Globus pallidus (tissue), 1 donor: Measurements from ENCODE around the gene MYMX.
"Not testable (repeated sequence)": the region's sequence is repeated elsewhere in the genome, so short reads cannot be mapped to it uniquely, and the experiment has no call there.

Experiments used
- DNase-seq: peaks from one replicate; pipeline ENCODE4 v3.0.0-alpha.2; 2015; ENCODE audit warnings: low spot score

The MYMX gene

DNA sequence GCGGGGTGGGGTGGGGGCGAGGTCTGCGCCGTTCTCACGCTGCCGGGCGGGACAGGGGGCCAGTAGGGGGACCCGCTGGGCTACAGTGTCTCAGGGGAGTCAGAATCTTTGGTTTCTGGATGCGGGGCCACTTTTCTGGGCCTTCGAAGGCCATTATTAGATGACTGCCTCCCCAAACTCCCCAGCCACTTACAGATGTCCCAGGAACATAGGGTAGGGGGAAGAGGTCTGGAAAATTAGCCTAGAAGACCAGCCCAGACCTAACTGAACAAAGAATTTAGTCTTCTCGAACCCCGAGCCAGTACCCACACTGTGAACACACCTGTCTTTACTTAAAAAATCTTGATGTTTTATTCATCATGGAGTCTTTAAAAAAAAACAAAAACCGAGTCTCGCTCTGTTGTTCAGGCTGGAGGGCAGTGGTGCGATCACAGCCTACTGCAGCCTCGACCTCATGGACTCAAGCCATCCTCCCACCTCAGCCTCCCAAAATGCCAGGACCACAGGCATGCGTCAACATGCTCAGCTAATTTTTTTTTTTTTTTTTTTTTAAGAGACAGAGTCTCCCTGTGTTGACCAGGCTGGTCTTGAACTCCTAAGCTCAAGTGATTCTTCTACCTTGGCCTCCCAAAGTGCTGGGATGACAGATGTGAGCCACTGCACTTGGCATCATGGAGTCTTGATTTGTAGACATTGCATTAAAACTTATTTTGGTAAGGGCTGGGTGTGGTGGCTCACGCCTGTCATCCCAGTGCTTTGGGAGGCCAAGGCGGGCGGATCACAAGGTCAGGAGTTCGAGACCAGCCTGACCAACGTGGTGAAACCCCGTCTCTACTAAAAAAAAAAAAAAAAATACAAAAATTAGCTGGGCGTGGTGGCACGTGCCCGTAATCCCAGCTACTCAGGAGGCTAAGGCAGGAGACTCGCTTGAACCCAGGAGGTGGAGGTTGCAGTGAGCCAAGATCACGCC, 3.4 kb downstream of the MYMX start:
- DNase-seq: no peak

DNA sequence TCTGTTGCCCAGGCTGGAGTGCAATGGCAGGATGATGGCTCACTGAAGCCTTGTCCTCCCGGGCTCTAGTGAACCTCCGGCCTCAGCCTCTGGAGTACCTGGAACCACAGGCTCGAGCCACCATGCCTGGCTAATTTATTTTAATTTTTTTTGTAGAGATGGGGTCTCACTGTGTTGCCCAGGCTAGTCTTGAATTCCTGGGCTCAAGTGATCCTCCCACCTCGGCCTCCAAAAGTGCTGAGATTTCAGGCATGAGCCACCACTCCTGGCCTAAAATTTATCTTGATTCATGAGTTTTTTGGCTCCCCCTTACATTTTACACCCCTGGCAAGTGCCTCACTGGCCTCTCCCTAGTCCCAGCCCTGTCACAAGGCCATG, 4.2 kb downstream of the MYMX start:
- no peak for DNase-seq

GRCh38 chr6:44221291-44221960, 4.7 kb downstream of the MYMX start:
- peak; percentile 78 for DNase-seq

DNA sequence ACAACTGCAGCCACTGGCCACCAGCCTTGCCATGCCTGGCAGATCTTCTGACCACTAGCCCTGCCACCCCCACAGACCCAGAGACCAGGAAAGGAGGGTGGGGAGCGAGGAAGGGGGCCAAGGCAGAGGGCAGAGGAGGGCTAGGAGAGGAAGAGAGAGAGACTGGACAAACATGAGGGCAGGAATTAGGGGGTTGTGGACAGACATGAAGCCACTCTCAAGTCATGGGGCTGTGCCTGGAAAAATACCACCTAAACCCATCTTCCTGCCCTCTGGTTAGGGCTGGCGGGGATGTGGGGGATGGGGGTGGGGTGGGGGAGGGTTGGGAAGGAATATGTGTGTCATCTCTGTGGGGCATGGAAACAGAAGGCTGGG, 5.2 kb downstream of the MYMX start:
- DNase-seq: no peak

DNA sequence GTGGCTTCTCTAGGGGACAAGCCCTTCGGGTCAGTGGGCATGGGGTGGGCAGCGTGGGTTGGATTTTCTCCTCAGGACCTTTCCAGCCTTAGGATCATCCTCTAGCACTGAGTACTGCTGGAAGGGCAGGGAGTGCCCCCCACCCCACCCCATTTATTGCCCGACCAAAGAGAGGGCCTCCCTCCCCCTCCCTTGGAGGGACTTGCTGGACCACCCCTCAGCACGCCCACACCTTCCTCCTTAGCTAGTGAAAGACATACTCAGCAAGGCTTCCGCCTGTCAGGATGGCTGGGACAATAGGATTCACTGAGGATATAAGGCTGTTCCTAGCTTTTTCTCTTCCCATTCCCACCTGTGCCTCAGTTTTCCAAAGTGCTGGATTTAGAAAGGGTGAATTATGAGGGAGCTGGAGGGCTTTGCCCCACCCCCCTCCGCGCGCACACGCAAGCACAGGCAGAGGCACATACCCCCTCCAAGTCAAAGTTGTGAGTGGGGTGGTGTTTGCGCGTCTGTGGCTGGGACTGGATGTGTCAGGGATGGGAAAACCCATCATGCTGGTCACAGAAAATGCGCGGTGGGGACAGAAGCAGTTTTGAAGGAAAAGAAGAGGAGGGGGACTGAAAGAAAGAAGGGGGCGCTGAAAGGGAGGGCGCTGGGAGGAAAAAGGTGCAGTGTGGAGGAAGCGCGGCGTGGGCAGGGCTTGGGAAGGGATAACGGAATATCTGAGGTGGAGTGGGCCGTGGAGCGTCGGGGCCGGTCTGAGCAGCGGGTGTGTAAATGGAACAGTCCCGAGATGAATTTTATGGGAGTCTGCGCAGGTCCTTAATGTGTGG, 6.0 kb downstream of the MYMX start:
- no peak for DNase-seq

- DNase-seq: peak; percentile 55
Measured at GRCh38 chr6:44223319-44224028, 6.7 kb downstream of the MYMX start, which contains the start of gene SLC29A1. TSS of gene SLC29A1 (plus strand) at chr6:44223595. CDS start at chr6:44227314, 3,719 bp downstream.

DNA sequence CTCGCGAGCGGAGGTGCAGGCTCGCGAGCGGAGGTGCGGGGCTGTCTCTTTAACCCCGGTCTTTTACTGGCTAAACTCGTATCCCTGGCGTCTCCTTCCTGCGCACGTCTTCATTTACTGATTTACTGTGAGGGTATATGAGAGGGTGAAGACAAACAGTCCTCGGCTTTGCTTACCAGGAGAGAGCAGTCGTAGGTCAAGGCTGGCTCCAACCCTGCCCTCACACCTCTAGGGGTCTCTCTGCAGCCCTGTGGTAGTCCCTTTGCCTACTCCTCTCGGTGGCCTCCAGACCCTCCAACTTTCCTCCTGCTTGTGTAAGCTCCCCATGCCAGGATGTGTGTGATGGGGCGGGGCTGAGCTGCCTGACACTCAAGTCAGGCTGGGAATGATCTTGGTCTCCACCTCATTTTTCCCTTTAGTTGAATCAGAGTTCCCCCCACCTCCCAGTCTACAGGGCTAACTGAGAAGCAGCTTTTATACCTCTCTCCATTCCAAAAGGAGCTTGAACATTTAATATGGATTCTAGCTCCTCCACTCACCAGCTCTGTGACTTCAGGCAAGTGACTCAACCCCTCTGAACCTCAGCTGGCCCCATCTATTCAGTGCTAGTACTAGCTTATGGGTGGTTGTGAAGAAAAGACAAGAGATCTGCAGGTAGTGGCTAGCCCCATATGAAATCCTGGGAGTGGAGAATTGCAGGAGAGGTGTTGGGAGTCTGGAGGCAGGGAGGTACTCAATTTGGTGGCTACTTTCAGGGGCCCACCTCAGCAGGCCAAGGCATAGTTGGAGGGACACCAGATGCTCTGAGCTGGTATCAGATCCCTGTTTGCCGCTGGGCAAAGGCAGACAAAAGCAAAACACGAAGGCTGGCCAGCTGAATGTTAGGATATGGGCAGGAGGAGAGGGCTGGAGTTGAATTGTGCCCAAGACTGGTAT, 7.6 kb downstream of the MYMX start:
- no peak for DNase-seq

DNA sequence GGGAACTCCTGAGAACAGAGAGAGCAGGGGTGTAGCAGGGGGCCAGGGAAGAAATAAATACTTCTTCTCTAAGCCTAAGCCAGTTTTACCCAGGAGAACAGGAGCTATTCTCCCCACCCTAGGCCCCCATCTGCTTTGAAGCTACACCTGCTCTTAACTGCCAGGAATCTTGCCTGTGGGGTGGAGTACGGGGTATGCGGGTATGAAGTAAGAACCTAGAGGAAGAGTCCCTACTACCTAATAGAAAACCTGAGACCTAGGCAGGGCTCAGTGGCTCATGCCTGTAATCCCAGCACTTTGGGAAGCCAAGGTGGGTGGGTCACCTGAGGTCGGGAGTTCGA, 8.2 kb downstream of the MYMX start:
- no peak for DNase-seq

DNA sequence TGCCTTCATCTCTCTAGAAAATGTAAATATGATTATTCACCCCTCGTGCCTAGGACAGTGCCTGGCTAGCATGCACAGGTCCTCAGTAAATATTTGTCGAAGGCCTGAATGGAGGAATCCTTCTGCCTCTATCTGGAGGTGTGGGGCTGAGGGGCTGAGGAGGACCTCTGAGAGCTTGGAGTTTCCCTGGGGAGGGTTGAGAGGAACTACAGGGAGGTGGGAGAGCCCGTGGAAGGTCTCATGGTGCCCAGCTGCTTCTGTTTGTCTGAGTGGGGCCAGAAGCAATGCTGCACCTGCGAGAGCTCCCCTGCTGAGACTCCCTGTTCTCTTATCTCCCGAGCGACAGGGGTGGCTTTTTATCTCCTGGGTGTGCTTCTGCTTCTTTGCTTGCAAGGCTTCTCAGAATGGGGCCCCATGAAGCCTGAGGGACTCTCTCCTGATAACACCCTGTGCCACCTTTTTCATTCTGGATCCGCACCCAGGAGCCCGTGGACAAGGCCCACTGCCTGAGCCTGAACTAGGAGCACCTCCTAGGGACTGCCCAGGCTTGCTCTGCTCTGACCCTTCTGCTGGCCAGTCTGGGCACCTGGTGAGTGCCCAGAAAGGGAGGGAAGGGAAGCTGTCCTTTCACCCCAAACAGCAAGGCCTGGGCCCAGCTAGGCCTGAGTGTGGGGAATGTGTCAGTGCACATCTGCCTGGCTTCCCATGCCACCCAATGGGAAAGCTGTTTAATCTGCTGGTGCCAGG, 9.0 kb downstream of the MYMX start:
- no peak for DNase-seq

DNA sequence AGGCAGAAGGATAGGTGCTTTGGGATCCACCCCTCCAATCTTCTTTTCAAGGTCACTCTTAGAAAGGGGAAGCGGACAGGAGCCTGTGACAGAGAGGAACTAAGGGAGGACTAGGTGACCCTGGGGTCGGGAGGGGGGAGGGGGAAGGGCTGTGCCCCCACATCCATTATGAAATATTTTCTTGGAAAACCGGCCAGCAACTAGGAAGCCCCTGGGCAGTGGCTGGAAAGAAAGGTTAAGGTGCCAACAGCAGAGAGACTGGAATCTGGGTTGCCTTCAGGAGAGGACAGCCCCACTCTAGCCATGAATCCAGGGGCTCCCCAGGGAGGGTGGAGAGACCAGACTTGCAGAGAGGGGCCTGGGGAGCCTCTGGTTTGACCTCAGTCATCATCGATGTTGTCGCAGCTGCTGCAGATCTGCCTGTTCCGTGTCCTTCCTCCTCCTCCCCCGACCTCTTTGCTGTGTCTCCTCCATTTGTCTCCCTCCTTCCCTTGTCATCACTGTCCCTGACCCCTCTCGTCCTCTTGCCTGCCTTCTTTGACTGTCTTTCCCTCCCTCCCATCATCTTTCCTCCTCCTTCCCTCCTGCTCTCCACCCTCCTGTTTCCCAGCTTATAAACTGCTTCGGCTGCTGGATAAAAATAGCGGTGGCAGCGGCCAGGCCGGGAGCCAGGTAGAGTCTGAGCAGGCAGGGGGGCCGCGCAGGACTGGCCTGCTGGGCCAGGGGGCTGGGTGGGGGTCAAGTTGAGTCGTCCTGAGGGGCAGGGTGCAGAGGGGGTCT, 9.8 kb downstream of the MYMX start:
- DNase-seq: no peak

DNA sequence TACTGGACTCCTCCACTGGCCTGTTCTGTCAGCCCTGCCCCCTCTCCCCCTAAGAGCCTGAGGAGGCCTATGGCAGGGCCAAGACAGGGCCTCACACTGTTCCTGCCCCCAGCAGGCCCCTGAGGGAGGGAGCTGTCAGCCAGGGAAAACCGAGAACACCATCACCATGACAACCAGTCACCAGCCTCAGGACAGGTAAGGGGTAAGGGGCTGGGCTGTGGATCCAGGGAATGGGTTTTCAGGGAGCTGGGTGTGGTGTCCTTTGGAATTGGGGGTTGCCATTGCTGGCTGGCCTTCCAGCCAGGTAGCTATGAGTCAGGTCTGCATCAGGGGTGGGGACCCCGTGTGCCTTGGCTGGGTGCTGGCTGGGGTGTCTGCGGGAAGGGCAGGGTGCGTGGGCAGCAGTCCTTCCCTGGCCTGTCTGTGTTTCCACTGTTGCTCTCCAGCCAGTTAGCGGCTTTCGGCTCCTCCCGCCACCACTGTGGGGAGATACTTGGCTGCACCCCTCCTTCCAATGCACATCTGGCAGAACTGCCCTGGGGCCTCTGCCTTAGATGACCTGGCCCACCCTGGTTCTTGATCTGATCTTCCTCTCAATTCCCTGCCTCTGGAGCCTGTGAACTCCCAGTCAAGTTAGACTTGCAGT, 10.5 kb downstream of the MYMX start:
- no peak for DNase-seq

DNA sequence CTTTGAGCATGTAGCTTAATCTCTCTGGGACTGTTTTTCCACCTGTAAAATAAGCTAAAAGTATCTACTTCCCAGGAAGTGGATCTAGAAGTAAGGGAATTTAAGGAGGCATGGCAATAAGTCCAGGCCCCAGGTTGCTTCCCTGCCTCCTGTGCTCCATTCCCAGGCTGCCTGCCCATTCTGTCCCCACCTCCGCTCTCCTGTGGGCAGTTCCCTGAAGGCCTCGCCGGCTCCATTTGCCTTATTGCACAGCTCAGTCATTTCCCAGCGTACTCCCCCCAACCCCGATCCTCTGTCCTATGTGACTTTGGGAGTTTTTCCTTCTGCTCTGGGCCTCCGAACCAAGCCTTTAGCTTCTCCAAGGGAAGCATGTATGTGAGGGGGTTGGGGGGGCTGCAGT, 11.3 kb downstream of the MYMX start:
- DNase-seq: no peak

GRCh38 chr6:44228433-44228832, 11.7 kb downstream of the MYMX start:
- DNase-seq: no peak

- DNase-seq: no peak
Measured at GRCh38 chr6:44228836-44229235, 12.1 kb downstream of the MYMX start.

- DNase-seq: no peak
Measured at GRCh38 chr6:44229376-44230033, 12.8 kb downstream of the MYMX start.

GRCh38 chr6:44230034-44230675, 13.4 kb downstream of the MYMX start:
- no peak for DNase-seq

DNA sequence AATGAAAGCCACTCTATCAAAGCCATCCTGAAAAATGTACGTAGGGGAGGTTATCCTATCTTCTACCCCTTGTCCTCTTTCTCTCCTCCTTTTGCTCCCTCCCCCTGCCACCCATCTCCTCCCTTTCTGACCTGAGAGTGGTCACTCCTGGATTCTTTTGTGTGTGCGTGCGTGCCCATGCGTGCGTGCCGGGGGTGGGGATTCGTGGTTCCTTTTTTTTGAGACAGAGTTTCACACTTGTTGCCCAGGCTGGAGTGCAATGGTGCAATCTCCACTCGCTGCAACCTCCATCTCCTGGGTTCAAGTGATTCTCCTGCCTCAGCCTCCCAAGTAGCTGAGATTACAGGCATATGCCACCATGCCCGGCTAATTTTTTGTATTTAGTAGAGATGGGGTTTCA, 14.7 kb downstream of the MYMX start:
- not testable (repeated sequence) for DNase-seq
